ENCODE data around the gene GNAZ.
"Not testable (repeated sequence)": the region's sequence is repeated elsewhere in the genome, so short reads cannot be mapped to it uniquely, and the experiment has no call there.

Gene GNAZ

DNA sequence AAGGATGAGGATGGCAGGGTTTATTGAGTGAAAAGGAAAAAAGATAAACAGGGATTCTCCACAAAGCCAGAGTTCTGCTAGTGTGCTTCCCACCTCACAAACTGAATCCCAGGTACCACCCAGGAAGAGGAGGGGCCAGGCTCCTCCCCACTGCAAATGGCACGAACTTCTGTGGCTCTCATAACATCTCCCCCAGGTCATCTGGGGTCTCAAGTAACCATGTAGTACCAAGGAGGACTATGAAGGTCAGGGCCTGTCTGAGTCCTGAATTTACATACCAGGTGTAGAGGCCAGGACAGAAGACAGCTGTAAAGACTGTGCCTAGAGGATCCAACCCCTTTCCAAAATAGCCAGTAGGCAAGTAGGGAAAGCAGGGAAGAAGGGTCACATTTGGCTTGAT lies 25.7 kb upstream of the GNAZ start:
- DNase-seq (ENCODE audit: low read depth in 2 of 2): no peak

DNA sequence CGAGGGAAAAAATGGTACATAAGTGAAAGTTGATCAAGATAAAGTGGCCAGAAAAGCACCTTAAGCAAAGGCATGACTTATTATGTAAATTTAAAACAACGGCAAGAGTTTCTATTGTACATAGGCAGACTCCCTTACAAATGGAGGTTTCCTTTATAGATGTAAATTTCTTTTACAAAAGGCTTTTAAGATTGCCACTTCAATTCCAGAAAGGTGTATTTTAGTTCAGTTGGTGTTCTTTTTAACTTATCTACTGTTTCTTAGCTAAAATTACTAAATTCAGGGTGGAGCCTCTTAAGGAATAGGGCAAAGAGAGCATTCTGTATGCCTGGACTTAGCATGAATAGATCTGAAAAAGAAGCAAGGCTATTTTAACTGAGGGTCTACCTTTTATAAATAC lies 24.9 kb upstream of the GNAZ start:
- no peak for DNase-seq (ENCODE audit: low read depth in 2 of 2)

DNA sequence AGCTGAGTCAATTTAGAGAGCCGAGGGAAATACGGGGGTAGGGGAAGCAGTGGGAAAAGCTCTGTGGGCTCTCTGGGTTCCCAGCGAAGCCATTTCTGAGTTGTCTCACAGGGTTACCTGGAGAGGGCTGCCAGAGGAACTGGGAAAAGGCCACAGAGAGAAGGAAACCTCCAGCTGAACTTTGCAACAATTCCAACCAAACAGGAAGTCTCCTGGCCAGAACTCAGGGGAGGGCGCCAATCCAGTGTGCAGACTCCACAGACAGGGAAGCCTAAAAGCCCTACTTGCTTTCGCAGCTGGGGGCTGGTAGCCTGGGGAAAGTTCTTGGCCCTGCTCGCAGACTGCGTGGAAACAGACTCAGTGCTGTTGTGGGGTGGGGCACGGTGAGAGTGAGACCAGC lies 23.1 kb upstream of the GNAZ start:
- no peak for DNase-seq (ENCODE audit: low read depth in 2 of 2)

DNA sequence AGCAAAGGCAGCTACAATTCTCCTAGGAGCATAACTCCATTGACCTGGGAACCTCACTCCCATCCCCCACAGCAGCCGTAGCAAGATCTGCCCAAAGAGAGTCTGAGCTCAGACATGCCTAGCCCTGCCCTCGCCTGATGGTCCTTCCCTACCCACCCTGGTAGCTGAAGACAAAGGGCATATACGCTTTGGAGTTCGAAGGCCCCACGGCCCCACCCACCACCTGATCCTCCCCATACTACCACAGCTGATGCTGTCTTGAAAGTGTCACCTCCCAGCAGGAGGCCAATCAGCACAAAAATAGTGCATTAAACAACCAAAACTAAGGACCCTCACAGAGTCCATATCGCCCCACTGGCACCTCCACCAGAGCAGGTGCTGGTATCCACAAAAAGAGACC lies 22.6 kb upstream of the GNAZ start:
- no peak for DNase-seq (ENCODE audit: low read depth in 2 of 2)

DNA sequence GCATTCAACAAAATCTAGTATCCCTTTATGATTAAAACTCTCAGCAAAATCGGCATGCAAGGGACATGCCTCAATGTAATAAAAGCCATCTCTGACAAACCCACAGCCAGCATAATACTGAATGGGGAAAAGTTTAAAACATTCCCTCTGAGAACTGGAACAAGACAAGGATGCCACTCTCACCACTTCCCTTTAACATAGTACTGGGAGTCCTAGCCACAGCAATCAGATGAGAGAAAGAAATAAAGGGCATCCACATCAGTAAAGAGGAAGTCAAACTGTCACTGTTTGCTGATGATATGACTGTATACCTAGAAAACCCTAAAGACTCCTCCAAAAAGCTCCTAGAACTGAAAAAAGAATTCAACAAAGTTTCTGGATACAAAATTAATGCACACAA lies 19.8 kb upstream of the GNAZ start:
- DNase-seq (ENCODE audit: low read depth in 2 of 2): not testable (repeated sequence)

DNA sequence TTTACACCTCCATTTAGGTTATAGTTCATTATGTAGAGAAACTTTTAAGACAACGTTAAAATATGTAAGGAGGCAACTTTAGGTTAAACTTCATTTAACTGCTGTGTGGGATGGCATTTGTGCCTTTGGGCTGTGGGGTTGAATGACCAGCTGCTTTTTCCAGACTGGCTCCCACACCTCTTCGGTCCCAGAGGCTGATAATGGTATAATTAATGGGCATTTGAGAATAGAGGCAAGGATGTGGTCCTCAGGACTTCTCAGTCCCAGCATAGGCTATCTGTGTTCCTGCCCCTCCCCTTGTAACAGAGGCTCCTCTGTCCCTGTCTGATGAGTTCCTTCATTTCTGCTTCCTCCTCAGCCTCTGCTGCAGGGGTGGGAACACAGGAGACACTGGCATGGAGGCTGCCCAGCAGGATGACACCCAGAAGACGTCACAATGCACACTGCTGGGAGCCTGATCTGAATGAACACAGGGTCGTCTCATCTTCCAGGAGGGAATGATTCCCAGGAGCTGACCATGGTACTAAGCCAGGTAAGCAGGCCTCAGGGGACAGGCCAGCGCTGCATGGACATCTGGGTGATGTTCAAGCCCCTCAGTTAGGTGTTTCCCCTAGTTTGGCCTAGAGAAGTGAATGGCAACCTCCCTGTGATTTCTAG lies 17.1 kb upstream of the GNAZ start:
- no peak for DNase-seq (ENCODE audit: low read depth in 2 of 2)

DNA sequence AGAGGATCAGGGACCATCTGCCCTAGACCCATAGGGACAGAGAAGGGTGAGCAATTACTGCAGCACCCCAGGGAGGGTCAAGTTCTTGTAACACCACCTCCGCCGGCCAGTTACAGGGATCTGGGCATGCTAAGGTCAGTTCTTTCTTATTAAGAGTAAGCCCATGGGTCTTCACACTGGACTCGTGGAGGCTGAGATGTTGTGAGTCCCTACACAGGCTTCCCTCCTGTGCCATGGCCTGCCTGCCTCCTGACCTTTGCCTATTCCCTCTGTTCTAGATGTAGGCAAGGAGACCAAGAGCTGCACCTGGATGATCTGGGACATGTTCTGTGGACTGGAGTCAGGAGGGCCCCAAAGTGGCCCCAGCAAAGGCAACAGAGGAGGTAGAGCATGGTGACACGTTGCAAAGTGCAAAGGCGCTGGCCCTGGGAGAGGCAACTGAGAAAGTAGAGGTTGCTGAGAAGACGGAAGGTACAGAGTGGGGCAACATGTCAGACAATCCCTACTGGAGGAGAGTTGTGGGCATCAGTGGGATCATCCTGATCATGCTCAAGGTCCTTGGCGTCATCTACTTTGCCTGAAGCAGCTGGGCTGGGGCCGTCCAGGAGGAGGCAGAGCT lies 16.3 kb upstream of the GNAZ start:
- DNase-seq (ENCODE audit: low read depth in 2 of 2): no peak

DNA sequence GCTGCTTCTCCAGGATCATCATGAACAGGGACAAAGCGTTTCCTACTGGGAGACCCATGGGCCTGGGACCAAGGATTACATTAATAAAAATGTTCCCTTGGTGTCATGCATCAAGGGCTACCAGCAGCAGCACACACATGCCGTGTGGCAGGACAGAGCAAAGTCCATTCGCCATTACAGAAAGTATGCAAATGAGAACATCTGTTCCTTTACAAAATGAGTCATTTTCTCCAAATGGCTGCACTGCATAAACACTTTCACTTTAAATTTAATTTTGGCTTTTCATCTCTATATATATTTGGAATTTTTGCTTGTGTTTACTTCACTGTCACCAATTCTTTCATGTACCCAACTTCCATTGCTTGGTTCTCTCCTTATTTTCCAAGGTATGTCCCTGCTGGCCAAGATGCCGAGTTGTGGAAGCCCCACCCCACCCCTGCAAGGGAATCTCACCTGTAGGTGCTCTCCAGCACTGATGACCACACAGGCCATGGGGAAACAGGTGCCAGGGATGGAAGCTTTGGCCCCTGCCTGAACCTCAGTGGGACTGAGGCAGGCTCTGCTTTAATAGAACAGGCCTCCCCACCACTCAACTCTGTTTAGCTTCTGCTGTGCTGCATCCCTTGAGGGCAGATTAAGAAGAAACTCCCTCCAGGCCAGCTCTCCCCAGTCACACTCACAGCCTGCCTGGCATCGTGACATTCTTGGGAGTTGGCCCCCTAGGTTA lies 15.6 kb upstream of the GNAZ start:
- DNase-seq (ENCODE audit: low read depth in 2 of 2): no peak

DNA sequence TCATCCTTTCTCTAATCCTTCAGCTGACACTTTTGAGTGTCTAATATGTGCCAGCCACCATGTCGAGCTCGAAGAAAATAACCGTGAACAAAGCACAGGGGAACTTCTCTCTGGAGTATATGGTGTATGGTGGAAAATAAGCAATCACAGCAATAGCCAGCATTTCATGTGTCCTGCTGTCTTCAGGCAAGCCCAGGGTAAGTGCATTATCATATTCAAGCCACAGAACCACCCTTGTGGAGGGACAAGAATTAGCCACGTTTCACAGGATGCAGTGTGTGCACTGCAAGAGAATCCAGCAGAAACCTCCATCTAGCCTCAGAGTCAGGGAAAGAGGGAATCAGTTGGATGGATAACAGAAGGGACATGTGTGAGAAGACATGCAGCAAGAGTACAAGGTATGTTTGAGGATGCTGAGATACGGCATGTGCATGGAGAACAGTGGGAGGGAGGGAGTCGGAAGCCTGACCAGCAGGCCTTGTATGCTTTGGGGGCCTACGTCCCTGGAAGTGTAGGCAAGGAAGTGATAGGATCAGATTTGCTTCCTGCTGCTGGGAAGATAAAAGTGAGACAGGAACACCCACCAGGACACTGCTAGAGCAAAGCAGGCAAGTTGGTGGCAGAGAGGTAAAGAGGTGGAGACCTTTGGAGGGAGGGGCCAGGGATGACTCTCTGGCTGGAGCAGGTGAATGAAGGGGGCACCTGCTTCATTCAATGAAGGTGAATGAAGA lies 14.7 kb upstream of the GNAZ start:
- DNase-seq (ENCODE audit: low read depth in 2 of 2): no peak

DNA sequence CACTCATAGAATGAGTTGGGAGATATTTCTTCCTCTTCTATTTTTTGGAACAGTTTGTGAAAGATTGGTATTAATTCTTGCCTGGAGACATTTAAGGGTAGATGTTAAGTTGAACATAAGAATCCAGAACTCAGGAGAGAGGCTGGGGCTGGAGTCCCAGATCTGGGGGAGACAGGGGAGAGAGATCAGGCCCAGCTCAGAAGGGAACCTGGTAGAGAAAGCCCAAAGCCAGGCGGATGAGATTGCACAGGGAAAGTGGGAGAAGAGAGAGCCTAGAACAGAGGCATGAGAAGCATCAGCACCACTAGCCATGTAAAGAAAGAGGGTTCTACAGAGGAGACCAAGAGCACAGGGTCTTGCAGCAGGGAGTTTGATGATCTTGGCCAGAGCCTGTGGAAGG lies 13.0 kb upstream of the GNAZ start:
- no peak for DNase-seq (ENCODE audit: low read depth in 2 of 2)

DNA sequence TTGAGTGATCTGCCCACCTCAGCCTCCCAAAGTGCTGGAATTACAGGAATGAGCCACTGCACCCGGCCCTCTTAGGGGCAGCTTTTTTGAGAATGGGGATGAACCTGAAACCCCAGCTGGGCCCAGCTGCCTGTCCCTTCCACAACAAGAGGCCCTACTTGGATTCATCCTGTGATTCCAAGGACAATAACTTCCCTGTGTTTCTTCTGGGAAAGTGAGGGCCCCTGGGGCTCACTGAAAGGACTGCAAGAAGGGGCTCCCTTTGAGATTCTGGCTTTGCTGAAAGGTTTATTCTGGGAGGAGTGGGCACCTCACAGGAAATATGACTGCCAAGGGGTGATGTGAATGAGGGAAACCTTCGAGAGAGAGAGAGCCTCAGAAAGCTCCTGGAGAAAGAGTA lies 12.3 kb upstream of the GNAZ start:
- no peak for DNase-seq (ENCODE audit: low read depth in 2 of 2)

DNA sequence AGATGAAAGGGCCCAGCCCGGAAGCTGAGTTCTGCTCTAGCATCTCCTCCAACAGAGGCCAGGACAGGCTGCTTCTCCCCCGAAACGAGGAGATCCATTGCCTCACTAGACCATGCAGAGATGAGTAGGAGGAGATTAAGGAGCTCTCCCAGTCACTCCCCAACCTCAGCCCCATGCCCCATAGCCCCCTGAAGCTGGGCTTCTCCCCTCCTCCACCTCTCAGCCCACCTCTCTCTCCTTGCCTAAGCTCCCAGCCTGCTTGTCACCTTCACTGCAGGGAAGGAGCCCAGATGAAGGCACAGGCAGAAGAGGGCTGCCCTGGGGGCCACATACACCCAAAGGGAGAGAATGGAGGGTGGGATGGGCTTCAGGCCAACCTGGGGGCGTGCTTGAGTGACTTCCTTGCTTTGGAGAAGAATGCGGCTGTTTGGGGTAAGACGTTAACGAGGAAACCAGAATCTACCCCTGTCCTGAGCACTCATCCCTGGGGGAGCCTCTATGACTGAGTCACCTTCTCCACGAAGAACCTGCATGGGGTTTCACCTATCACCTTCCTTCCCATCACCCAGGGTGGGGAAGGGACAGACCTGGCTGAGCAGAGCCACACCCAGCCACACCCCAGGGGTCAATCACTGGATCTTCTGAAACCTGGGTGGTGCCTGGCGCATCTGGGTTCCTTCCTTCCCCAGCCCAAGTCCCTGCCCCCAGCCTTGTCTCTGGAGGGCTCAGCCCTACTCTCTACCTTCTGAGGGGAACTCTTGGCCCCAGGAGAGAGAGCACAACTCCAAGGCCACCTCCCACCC lies 11.6 kb upstream of the GNAZ start:
- DNase-seq (ENCODE audit: low read depth in 2 of 2): no peak

DNA sequence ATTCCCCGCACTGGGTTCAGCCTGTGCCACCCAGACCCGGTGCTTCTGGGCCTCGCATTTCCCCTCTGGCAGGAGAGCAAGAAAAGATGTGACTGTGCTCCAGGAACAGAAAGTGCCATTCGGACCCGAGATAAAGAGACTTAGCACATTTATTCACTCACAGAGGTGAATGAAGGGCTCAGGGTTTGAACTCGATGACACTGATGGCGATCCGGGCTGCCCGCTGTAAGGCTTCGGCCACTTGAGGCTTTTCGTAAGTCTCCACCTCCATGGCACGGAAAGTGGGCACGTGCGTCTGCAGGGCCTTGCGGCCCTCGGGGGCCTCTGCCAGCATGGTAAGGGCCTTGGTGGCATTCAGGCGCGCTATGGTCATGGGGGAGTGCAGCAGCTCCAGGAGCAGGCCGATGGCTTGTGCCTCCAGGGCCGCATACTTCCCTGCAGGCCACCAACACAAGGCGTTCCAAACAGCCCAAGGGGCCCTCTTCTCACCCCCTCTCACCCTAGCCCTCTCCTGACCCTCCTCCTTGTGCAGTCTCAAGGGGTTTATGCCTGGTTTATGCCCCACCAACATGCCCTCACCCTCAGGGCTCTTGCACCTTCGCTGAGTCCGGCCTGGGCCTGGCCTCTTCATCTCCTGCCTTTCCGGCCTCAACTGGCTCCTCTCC lies 10.9 kb upstream of the GNAZ start:
- DNase-seq (ENCODE audit: low read depth in 2 of 2): no peak

DNA sequence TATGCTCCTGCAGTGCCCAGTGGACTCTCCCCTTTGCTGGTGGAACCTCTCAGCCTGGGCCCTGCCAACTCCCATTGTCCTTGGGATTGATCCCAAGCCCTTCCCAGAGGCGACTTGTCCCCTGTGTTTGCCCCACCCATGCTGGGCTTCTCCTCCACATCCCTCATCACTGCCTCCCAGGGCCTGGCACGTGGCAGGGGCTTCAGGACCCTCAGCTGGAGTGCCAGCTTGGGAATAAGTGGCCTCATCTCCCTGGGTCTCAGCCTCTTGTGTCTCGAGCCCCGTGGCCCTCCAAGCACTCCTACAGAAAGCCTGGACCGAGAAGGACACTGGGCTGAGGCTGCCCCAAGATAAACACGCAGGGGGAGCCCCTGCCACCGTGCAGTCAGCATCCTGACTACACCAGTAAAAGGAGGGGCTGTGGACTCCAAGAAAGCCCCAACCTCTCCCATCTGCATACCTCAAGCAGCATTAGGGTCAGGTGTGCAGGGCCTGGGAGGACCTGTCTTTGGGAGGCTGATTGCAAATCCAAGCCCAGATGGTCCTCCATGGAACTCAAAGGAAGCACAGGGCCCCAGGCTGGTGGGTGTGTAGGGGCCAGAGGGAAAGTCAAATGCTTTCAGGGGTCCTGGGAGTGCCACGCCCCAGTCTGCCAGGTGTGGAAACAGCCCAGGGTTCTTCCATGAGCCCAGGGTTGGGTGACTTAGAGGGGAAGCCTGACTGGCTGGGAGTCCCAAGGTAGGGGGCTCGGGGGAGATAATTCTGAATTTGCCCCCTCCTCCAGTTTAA lies 9.5 kb upstream of the GNAZ start:
- no peak for DNase-seq (ENCODE audit: low read depth in 2 of 2)

DNA sequence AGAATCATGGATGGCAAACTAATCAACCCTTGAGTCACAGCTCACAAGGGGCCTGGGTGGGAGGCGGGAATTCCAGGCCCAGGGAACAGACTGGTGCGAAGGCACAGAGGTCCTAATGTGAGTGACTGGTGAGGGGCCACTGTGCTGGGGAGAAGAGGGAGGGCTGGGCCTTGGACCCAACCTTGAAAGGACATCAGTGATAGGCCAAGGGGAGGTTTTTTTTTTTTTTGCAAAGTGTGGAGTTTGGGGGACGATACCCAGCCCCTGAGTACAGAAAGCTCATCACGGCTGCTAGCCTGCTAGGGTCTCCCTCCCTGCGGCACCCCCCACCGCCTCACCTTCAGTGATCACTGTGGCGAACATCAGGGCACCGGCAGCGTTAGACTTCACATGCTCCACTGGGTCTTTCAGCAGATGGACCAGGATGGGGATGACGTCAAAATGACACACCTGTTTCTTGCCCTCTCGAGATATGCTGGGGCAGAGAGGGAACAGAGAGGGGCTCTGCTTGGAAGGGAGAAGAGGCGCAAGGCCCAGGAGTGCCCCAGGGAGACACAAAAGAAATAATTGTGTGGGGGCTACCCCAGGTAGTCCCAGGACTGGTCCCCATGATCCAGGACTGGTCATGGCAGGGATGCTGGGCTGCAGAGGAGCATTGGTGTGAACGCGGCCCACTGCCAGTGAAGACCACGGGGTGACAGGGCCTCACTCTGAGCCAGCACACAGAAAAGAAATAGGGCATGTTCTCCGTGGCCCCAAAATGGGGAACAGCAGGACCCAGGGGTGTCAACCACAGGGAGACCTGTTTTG lies 8.6 kb upstream of the GNAZ start:
- DNase-seq (ENCODE audit: low read depth in 2 of 2): no peak

DNA sequence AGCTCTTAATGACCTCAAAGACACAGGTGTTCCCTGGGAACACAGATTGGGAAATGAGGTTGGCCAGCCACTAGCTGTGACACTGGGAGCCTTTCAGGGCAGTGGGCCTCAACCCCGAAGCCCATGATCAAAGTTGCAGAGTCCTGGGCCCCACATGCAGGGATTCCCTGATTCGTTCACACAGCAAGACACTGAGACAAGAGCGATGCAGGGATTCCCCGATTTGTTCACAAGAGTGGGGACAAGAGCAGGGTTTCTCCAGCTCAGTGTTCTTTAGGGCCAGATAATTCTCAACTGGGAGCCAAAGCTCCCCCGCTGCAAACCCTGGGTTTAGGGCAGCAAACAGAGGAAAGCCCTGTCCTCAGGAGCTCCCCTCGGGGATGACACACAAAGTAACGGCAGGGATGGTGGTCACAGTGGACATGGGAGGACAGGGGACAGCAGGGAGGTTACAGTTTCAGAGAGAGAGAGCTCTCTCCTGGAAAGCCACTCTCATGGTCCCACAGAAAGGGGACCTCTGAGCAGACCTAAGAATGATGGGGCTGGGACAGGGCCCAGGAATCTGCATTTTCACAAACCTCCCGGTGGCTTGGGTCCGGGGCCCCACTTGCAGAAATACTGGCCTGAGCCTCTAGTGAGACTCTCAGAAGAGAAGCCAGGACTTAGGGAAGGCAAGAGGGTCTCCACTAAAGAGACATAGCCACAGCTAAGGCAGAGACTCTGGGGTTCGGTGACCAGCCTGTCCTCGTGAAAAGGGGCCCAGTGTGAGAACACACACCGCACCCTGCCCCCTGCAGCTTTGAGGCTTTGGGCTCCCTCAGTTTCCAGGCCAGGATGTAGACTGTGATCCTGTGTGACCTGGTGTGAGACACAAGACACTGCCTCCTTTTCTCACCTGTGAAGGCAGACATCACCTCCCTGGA lies 7.4 kb upstream of the GNAZ start:
- DNase-seq (ENCODE audit: low read depth in 2 of 2): no peak

DNA sequence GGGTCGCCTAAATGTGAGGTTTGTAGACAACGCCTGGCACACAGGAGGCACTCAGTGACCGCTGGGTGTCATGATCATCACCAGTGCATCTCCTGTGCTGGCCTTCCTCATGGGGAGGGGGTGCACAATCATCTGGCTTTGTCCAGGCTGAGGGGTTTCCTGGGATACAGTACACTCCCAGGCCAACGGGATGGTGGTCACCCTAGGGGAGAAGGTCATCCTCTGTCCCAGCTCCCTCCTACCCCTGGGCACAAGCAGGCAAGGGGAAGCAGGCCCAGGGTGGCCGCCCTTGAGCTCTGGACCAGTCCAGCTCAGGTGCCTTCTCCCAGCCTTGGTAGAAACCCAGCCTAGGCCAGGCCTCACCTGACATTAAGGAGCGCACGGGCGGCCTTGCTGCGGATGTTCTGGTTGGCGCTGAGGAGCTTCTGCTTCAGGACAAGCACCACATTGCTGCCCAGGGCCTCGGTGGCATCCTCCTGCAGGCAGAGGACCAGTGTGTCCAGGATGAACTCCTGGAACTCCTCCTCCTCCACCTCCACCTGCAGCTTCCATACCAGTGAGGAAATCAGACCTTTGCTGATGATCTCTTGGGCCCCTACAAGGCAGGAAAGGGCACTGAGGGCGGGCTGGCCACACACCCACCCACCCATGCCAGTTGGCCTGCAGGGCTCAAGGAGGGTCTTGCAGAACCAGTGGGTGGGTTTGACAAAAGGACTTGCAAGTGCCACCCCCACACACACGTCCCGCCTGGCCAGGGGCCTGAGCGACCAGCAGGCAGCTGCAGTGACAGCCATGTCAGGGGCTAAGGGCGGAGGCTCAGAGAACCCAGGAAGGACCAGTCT lies 6.6 kb upstream of the GNAZ start:
- DNase-seq (ENCODE audit: low read depth in 2 of 2): no peak

All from stimulated activated CD8-positive, alpha-beta memory T cell treated with anti-CD3 and anti-CD28 coated beads, Interleukin-2, amount 100 ng/mL, for 1 hour (primary cell).